ENCODE results near the gene DHRS13.
"Not testable (repeated sequence)": the region's sequence is repeated elsewhere in the genome, so short reads cannot be mapped to it uniquely, and the experiment has no call there.

Gene DHRS13

GRCh38 chr17:28946239-28946638 lies 43.4 kb upstream of the DHRS13 start:
- Histone ChIP-seq H3K36me3 (ENCODE audit: control insufficient read depth in 1 of 2, insufficient read depth in 2 of 2, low read length in 2 of 2) (peaks cover 0 to 11% of the 10 kb centered on the region in 2 donors), H3K27ac (ENCODE audit: low read length) (peak overlapping the region; percentile 60), H3K4me1 (ENCODE audit: control insufficient read depth in 1 of 2, insufficient read depth in 2 of 2, low read length in 2 of 2) (peaks cover 9 to 38% of the 10 kb centered on the region in 2 donors), H3K27me3 (ENCODE audit: low read depth, low read length) (no peaks in the 10 kb centered on the region), H3K4me3 (ENCODE audit: low read depth in 1 of 2, low read length in 2 of 2) (peak overlapping the region in 1 of 2 donors; percentile 7), H3K9me3 (ENCODE audit: control insufficient read depth in 1 of 2, low read length in 2 of 2) (no peaks in the 10 kb centered on the region)

- no peaks in the 10 kb centered on the region for H3K9me3 ChIP-seq (ENCODE audit: control insufficient read depth in 1 of 2, low read length in 2 of 2)
- no peak overlapping the region for H3K4me3 ChIP-seq (ENCODE audit: low read depth in 1 of 2, low read length in 2 of 2)
- no peaks in the 10 kb centered on the region for H3K27me3 ChIP-seq (ENCODE audit: low read depth, low read length)
- peaks cover 9 to 49% of the 10 kb centered on the region in 2 donors for H3K4me1 ChIP-seq (ENCODE audit: control insufficient read depth in 1 of 2, insufficient read depth in 2 of 2, low read length in 2 of 2)
- H3K36me3 ChIP-seq (ENCODE audit: control insufficient read depth in 1 of 2, insufficient read depth in 2 of 2, low read length in 2 of 2) = peaks cover 0 to 6% of the 10 kb centered on the region in 2 donors
- no peak overlapping the region for H3K27ac ChIP-seq (ENCODE audit: low read length)
Observed at GRCh38 chr17:28944862-28945741, 42.2 kb upstream of the DHRS13 start.

- Histone ChIP-seq H3K27ac (ENCODE audit: low read length) (no peak overlapping the region), H3K27me3 (ENCODE audit: low read depth, low read length) (no peaks in the 10 kb centered on the region), H3K4me1 (ENCODE audit: control insufficient read depth in 1 of 2, insufficient read depth in 2 of 2, low read length in 2 of 2) (peaks cover 9 to 55% of the 10 kb centered on the region in 2 donors)
Observed at GRCh38 chr17:28944343-28944742, 41.5 kb upstream of the DHRS13 start.

GRCh38 chr17:28942925-28943324 lies 40.0 kb upstream of the DHRS13 start:
- H3K4me3 ChIP-seq (ENCODE audit: low read depth in 1 of 2, low read length in 2 of 2) = no peak overlapping the region
- H3K36me3 ChIP-seq (ENCODE audit: control insufficient read depth in 1 of 2, insufficient read depth in 2 of 2, low read length in 2 of 2) = no peaks in the 10 kb centered on the region
- H3K27me3 ChIP-seq (ENCODE audit: low read depth, low read length) = no peaks in the 10 kb centered on the region
- H3K4me1 ChIP-seq (ENCODE audit: control insufficient read depth in 1 of 2, insufficient read depth in 2 of 2, low read length in 2 of 2) = peaks cover 6 to 54% of the 10 kb centered on the region in 2 donors
- H3K9me3 ChIP-seq (ENCODE audit: control insufficient read depth in 1 of 2, low read length in 2 of 2) = no peaks in the 10 kb centered on the region
- H3K27ac ChIP-seq (ENCODE audit: low read length) = no peak overlapping the region

More at GRCh38 chr17:28944343-28944742, 41.5 kb upstream of the DHRS13 start:
- Histone ChIP-seq H3K4me3 (ENCODE audit: low read depth in 1 of 2, low read length in 2 of 2) (no peak overlapping the region), H3K9me3 (ENCODE audit: control insufficient read depth in 1 of 2, low read length in 2 of 2) (no peaks in the 10 kb centered on the region), H3K36me3 (ENCODE audit: control insufficient read depth in 1 of 2, insufficient read depth in 2 of 2, low read length in 2 of 2) (peaks cover 0 to under 1% of the 10 kb centered on the region in 2 donors)

- H3K27ac ChIP-seq (ENCODE audit: low read length) = no peak overlapping the region
- H3K27me3 ChIP-seq (ENCODE audit: low read depth, low read length) = no peaks in the 10 kb centered on the region
- H3K36me3 ChIP-seq (ENCODE audit: control insufficient read depth in 1 of 2, insufficient read depth in 2 of 2, low read length in 2 of 2) = no peaks in the 10 kb centered on the region
- no peak overlapping the region for H3K4me3 ChIP-seq (ENCODE audit: low read depth in 1 of 2, low read length in 2 of 2)
- peaks cover 8 to 56% of the 10 kb centered on the region in 2 donors for H3K4me1 ChIP-seq (ENCODE audit: control insufficient read depth in 1 of 2, insufficient read depth in 2 of 2, low read length in 2 of 2)
- H3K9me3 ChIP-seq (ENCODE audit: control insufficient read depth in 1 of 2, low read length in 2 of 2) = no peaks in the 10 kb centered on the region
Observed at GRCh38 chr17:28941251-28941650, 38.4 kb upstream of the DHRS13 start.

GRCh38 chr17:28940675-28941074 lies 37.8 kb upstream of the DHRS13 start:
- H3K4me3 ChIP-seq (ENCODE audit: low read depth in 1 of 2, low read length in 2 of 2) = no peak overlapping the region
- no peak overlapping the region for H3K27ac ChIP-seq (ENCODE audit: low read length)
- H3K27me3 ChIP-seq (ENCODE audit: low read depth, low read length) = no peaks in the 10 kb centered on the region
- H3K4me1 ChIP-seq (ENCODE audit: control insufficient read depth in 1 of 2, insufficient read depth in 2 of 2, low read length in 2 of 2) = peaks cover 11 to 57% of the 10 kb centered on the region in 2 donors
- no peaks in the 10 kb centered on the region for H3K9me3 ChIP-seq (ENCODE audit: control insufficient read depth in 1 of 2, low read length in 2 of 2)
- H3K36me3 ChIP-seq (ENCODE audit: control insufficient read depth in 1 of 2, insufficient read depth in 2 of 2, low read length in 2 of 2) = no peaks in the 10 kb centered on the region

GRCh38 chr17:28940142-28940541 lies 37.3 kb upstream of the DHRS13 start:
- Histone ChIP-seq H3K4me1 (ENCODE audit: control insufficient read depth in 1 of 2, insufficient read depth in 2 of 2, low read length in 2 of 2) (peaks cover 12 to 54% of the 10 kb centered on the region in 2 donors), H3K9me3 (ENCODE audit: control insufficient read depth in 1 of 2, low read length in 2 of 2) (no peaks in the 10 kb centered on the region), H3K27ac (ENCODE audit: low read length) (no peak overlapping the region), H3K27me3 (ENCODE audit: low read depth, low read length) (no peaks in the 10 kb centered on the region), H3K4me3 (ENCODE audit: low read depth in 1 of 2, low read length in 2 of 2) (no peak overlapping the region), H3K36me3 (ENCODE audit: control insufficient read depth in 1 of 2, insufficient read depth in 2 of 2, low read length in 2 of 2) (no peaks in the 10 kb centered on the region)

GRCh38 chr17:28938552-28938951 lies 35.7 kb upstream of the DHRS13 start:
- Histone ChIP-seq H3K4me3 (ENCODE audit: low read depth in 1 of 2, low read length in 2 of 2) (no peak overlapping the region), H3K27me3 (ENCODE audit: low read depth, low read length) (no peaks in the 10 kb centered on the region), H3K4me1 (ENCODE audit: control insufficient read depth in 1 of 2, insufficient read depth in 2 of 2, low read length in 2 of 2) (peaks cover 12 to 48% of the 10 kb centered on the region in 2 donors), H3K27ac (ENCODE audit: low read length) (no peak overlapping the region), H3K36me3 (ENCODE audit: control insufficient read depth in 1 of 2, insufficient read depth in 2 of 2, low read length in 2 of 2) (no peaks in the 10 kb centered on the region), H3K9me3 (ENCODE audit: control insufficient read depth in 1 of 2, low read length in 2 of 2) (no peaks in the 10 kb centered on the region)

- Histone ChIP-seq H3K4me1 (ENCODE audit: control insufficient read depth in 1 of 2, insufficient read depth in 2 of 2, low read length in 2 of 2) (peaks cover 12 to 55% of the 10 kb centered on the region in 2 donors), H3K27me3 (ENCODE audit: low read depth, low read length) (no peaks in the 10 kb centered on the region), H3K27ac (ENCODE audit: low read length) (no peak overlapping the region), H3K9me3 (ENCODE audit: control insufficient read depth in 1 of 2, low read length in 2 of 2) (no peaks in the 10 kb centered on the region), H3K36me3 (ENCODE audit: control insufficient read depth in 1 of 2, insufficient read depth in 2 of 2, low read length in 2 of 2) (no peaks in the 10 kb centered on the region), H3K4me3 (ENCODE audit: low read depth in 1 of 2, low read length in 2 of 2) (no peak overlapping the region)
Observed at GRCh38 chr17:28937044-28937729, 34.3 kb upstream of the DHRS13 start.

GRCh38 chr17:28935744-28936460 lies 33.0 kb upstream of the DHRS13 start:
- H3K36me3 ChIP-seq (ENCODE audit: control insufficient read depth in 1 of 2, insufficient read depth in 2 of 2, low read length in 2 of 2) = no peaks in the 10 kb centered on the region
- no peak overlapping the region for H3K4me3 ChIP-seq (ENCODE audit: low read depth in 1 of 2, low read length in 2 of 2)
- H3K27ac ChIP-seq (ENCODE audit: low read length) = no peak overlapping the region
- no peaks in the 10 kb centered on the region for H3K27me3 ChIP-seq (ENCODE audit: low read depth, low read length)
- H3K9me3 ChIP-seq (ENCODE audit: control insufficient read depth in 1 of 2, low read length in 2 of 2) = no peaks in the 10 kb centered on the region
- peaks cover 12 to 55% of the 10 kb centered on the region in 2 donors for H3K4me1 ChIP-seq (ENCODE audit: control insufficient read depth in 1 of 2, insufficient read depth in 2 of 2, low read length in 2 of 2)

- H3K36me3 ChIP-seq (ENCODE audit: control insufficient read depth in 1 of 2, insufficient read depth in 2 of 2, low read length in 2 of 2); H3K4me3 ChIP-seq (ENCODE audit: low read depth in 1 of 2, low read length in 2 of 2); H3K27me3 ChIP-seq (ENCODE audit: low read depth, low read length); H3K27ac ChIP-seq (ENCODE audit: low read length); H3K9me3 ChIP-seq (ENCODE audit: control insufficient read depth in 1 of 2, low read length in 2 of 2): not testable (repeated sequence)
- H3K4me1 ChIP-seq (ENCODE audit: control insufficient read depth in 1 of 2, insufficient read depth in 2 of 2, low read length in 2 of 2) = peaks cover 12 to 42% of the 10 kb centered on the region in 2 donors
Observed at GRCh38 chr17:28934508-28934907, 31.6 kb upstream of the DHRS13 start.

Measured in muscle layer of duodenum (tissue), 2 donors.